Right lobe of liver (tissue), 4 donors: Measurements from ENCODE around the gene PABPC1L2B.
"Not testable (repeated sequence)": the region's sequence is repeated elsewhere in the genome, so short reads cannot be mapped to it uniquely, and the experiment has no call there.

Experiments used
- CTCF ChIP-seq, 4 donors: fragments of 200-600 bp in 3 of 4; fragments of 450-650 bp in 1 of 4; IDR thresholded peaks; one replicate each; pipeline versions ENCODE4 v1.5.1 to v1.8.0; 2016 to 2022; ENCODE audit warnings: antibody characterized with exemption in 4 of 4, mild to moderate bottlenecking in 2 of 4
- POLR2A ChIP-seq: fragments of 450-650 bp; IDR thresholded peaks from one replicate; pipeline ENCODE4 v1.6.1; 2017; ENCODE audit warnings: antibody characterized with exemption, mild to moderate bottlenecking
- donor health status: DM: no; HTN: no; CAD: no.
- donor health status: DM: no; HTN: no; CAD: no.
- donor health status: DM: no; HTN: yes; CAD: no.

- TF ChIP-seq CTCF (IDR thresholded peaks at IDR 0.05); POLR2A: not testable (repeated sequence)
Observed at GRCh38 chrX:72974885-72975284, 27.9 kb upstream of the PABPC1L2B start.
